GM19372 (cell line): ENCODE measurements around the gene ACKR2.
A peak's percentile ranks its signal among the peaks of the same experiment; 100 is the strongest.

Experiments
- ATAC-seq: cut with Tn5 transposase; IDR thresholded peaks from one replicate; pipeline ENCODE4 v1.9.1; 2021; ENCODE audit warnings: mild to moderate bottlenecking, low read depth, moderate library complexity; ENCODE audit not compliant: unreplicated experiment

ACKR2 gene, protein sequence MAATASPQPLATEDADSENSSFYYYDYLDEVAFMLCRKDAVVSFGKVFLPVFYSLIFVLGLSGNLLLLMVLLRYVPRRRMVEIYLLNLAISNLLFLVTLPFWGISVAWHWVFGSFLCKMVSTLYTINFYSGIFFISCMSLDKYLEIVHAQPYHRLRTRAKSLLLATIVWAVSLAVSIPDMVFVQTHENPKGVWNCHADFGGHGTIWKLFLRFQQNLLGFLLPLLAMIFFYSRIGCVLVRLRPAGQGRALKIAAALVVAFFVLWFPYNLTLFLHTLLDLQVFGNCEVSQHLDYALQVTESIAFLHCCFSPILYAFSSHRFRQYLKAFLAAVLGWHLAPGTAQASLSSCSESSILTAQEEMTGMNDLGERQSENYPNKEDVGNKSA

GRCh38 chr3:42809202-42809601 is at the start of gene ACKR2:
ACKR2 (plus strand) TSS chr3:42809445; CDS start chr3:42864503, 55,058 bp downstream.
- ATAC-seq: no peak

DNA sequence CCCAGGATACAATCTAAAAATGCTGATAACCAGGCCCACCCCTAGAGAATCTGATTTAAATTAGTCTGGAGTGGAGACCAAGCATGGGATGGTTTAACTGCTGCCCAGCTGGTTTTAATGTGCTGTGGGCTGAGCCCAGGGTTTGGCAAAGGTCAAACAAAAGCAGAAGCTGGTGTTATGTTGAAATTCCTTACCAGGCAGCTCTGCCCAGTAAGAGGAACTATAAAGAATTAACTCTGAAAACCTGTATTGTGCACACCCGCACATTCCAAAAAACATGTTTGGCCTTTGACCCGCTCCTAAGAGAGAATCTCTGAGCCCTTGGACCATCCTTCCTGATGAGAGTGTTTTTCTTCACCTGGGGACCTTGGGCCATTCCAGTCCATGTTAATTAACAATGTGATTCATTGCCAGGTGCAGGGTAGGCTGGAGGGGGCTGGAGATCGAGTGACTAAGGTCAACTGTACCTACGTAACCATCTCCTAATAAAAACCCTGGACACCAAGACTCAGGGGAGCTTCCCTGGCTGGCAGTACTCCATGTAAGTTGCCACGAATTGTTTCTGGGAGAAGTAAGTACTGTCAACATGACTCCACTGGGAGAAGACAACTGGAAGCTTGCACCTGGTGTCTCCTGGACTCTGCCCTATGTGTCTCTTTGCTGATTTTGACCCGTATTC is 47.1 kb upstream of the ACKR2 start:
- ATAC-seq: no peak

DNA sequence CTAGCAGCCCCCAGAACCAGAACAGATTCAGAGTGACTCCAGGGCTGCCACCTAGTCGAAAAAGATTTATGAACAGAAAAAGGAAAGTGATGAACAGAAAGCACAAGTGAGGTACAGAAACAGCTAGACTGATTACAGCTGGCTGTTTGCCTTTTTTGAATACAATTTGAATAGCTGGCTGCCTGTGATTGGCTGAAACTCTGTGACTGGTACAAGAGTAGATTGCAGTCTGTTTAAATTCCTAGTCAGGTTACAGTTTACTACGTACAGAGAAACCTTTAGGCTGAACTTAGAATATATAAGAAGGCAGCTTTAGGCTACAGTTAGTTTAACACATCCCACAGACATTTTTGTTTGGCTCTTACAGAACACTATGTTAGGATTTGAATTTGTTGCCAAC is 46.2 kb upstream of the ACKR2 start:
- ATAC-seq: no peak

DNA sequence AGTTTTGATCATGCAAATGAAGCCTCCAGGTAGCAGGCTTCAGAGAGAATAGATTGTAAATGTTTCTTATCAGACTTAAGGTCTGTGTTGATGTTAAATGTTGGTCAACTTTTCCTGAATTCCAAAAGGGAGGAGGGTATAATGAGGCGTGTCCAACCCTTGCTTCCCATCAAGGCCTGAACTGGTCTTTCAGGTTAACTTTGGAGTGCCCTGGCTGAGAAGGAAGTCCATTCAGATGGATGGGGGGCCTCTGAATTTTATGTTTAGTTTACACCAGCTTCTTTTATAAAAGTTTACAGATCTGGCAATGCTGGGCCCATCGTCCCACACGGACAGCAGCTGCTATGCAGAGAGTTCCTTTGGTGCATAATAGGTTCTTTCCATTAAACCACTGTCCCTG is 45.1 kb upstream of the ACKR2 start:
- no peak for ATAC-seq

GRCh38 chr3:42764561-42765295 is 44.5 kb upstream of the ACKR2 start:
- ATAC-seq: no peak

DNA sequence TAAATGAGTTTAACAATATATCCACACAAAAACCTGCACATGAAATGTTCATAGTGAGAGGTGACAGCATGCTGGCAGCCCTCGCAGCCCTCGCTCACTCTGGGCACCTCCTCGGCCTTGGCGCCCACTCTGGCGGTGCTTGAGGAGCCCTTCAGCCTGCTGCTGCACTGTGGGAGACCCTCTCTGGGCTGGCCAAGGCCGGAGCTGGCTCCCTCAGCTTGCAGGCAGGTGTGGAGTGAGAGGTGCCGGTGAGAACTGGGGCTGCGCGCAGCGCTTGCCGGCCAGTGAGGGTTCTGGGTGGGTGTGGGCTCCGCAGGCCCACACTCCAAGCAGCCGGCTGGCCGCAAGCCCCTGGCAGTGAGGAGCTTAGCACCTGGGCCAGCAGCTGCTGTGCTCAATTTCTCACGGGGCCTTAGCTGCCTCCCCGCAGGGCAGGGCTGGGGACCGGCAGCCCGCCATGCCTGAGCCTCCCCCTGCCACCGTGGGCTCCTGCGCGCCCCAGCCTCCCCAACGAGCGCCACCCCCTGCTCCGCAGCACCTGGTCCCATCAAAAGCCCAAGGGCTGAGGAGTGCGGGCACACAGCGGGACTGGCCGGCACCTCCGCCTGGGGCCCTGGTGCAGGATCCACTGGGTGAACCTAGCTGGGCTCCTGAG is 39.6 kb upstream of the ACKR2 start:
- ATAC-seq: no peak

DNA sequence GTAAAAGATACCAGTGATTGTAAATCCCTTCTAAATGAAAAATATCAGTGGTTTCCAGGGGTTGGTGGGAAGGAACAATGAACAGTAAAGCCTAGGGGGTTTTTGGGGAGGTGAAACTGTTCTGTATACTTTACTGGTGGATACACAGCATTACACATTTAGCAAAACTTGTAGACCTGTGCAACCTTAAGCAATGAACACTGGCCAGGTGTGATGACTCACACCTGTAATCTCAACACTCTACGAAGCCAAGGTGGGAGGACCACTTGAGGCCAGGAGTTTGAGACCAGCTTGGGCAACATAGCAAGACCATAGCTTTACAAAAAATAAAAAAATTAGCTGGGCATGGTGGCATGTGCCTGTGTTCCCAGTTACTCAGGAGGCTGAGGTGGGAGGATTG is 38.0 kb upstream of the ACKR2 start:
- ATAC-seq: no peak

GRCh38 chr3:42772670-42773408 is 36.4 kb upstream of the ACKR2 start, which contains the start of gene CCDC13:
CCDC13 (minus strand) TSS chr3:42773253; CDS start chr3:42758345, 14,908 bp downstream.
- ATAC-seq: peak; percentile 99

DNA sequence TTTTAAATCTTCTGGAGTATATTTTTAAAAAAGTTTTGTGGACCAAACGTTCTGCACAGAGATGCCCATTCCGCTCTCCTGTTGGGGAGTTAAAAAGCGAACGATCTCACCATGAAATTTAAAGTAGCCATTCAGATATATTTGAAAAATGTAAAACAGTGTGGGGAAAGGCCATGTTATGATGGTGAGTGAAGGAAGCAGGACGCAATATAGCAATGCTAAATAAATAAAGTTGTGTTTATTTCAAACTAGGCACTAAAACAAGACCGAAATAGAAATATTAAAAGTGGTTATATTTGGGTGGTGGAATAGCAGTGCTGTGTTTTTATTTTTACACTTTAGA is 35.9 kb upstream of the ACKR2 start:
- peak; percentile 22 for ATAC-seq

GRCh38 chr3:42778644-42779043 is 30.6 kb upstream of the ACKR2 start:
- ATAC-seq: no peak

DNA sequence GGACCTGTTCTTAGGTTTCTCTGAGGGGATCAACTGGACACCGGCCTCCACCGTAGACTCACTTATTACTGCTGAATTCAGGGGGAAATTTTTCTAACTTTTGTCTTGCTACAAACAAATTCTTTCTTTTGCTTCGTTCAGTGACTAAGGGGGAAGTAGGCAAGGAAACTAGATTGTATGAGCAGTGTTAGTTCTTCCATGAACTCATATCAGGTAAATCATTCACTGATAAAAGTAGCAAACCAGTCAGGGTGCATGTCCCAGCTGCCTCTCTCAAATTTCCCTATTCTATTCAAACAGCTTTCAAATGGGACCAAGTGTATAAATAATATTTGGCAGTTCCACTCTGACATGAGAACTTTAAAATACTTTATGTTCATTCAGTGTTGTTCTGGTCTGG is 28.8 kb upstream of the ACKR2 start:
- ATAC-seq: no peak

- no peak for ATAC-seq
Observed at GRCh38 chr3:42780892-42781700, 28.1 kb upstream of the ACKR2 start.

DNA sequence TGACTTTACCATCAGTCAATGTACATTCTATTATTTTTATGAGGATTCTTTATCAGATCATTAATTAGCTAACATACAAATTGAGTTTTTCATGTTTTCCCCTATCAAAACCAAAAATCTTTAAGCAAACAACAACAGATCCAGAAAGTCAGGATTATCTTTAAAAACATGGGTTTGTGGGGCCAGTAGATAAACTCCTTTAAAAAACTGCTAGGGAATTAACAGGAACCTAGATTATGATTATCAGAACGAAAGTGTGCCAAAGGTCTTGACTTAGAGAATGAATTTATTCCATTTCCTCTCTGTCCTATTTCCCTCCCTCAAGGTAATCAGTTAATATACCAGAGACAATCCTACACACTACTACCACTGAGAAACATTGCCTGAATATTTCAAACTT is 23.0 kb upstream of the ACKR2 start:
- ATAC-seq: no peak

- no peak for ATAC-seq
Observed at GRCh38 chr3:42786631-42787030, 22.6 kb upstream of the ACKR2 start.

DNA sequence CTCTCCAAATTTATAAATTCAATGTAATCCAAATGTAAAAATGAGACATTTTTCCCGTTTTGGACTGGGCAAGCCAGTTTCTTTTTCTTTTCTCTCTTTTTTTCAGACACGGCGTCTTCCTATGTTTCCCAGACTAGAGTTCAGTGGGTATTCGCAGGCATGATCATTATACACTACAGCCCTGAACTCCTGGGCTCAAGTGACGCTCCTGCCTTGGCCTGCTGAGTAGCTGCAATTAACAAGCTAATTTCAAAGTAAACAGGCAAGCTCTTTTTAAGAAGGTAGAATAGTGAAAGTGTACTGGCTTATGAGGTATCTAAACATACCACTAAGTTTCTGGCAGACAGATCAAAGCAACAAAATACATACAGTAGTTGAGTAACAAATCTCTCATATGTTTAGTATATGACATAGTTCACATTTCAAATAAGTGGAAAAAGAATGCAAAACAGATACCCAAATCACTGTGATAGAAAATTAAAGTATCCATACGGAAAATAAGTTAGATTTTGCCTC is 18.5 kb upstream of the ACKR2 start:
- no peak for ATAC-seq

DNA sequence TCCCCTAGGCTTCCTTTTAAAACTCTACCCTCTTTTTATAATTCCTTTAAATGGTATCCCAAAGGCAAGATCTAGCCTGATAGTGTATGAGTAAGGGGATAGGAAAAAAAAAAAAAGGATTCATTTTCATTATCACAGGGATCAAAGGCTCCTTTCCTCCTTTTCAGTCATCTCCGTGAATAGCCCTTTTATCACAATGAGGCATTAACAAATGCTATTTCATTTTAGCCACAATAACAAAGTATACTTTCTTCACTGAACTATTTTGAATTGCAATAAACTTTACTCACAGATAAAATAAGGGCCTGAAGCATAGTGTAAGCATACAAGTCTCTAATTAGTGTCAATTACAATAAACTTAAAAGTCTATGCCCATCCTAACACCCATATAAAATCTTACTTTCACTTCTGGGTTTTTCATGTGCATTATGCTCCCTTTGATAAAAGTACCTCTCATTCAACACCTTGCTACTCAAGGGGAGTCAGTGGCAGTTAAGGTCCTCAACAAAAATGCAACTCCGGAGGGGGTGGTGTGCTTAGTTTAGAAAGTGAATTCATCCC is 13.5 kb upstream of the ACKR2 start:
- no peak for ATAC-seq

DNA sequence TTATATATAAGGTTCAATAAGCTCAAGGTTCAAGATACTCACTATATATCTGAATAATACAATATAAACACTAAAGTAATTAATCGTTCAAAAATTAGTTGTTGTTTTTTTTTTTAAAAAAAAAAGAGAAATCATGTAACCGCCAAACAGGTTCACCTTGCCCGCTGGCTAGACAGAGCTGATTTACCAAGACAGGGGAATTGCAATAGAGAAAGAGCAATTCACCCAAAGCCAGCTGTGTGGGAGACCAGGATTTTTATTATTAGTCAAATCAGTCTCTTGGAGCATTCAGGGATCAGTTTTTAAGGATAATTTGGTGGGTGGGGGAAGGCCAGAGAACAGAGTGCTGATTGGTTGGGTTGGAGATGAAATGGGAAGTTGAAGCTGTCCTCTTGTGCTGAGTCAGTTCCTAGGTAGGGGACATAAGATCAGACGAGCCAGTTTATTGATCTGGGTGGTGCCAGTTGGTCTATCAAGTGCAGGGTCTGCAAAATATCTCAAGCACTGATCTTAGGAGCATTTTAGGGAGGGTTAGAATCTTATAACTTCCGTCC is 12.8 kb upstream of the ACKR2 start:
- ATAC-seq: no peak

DNA sequence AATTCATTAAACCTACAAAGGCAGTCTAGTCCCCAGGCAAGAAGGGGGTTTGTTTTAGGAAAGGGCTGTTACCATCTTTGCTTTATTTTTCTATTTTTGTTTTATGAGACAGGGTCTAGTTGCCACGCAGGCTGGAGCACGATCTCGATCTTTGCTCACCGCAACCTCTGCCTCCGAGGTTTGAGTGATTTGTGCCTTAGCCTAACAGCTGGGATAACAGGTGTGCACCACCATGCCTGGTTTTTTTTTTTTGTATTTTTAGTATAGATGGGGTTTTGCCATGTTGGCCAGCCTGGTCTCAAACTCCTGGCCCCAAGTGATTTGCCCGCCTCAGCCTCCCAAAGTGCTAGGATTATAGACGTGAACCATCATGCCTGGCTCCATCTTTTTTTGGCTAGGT is 9.9 kb upstream of the ACKR2 start:
- no peak for ATAC-seq

GRCh38 chr3:42800251-42800650 is 9.0 kb upstream of the ACKR2 start:
- ATAC-seq: no peak
